Esophagus (tissue), 2 donors: ENCODE measurements around the gene HGF. TPM values are rescaled to one million over a fixed set of nuclear protein-coding genes. Genes with fewer than 3 reads are reported as not detected.
A peak's percentile ranks its signal among the peaks of the same experiment; 100 is the strongest.

Source experiments
- H3K27ac ChIP-seq, 2 donors: one replicate each; pipeline ENCODE4 v1.5.1; 2013; ENCODE audit warnings: low read depth in 2 of 2, mild to moderate bottlenecking in 2 of 2, inconsistent platforms in 1 of 2, low read length in 1 of 2, moderate library complexity in 1 of 2
- H3K27me3 ChIP-seq, 2 donors: one replicate each; pipeline ENCODE4 v1.6.1; 2013; ENCODE audit warnings: low read length in 2 of 2, control low read depth in 1 of 2, mild to moderate bottlenecking in 1 of 2; ENCODE audit not compliant: insufficient read depth in 2 of 2, control insufficient read depth in 1 of 2
- H3K36me3 ChIP-seq, 2 donors: one replicate each; pipeline ENCODE4 v1.6.1; 2013; ENCODE audit warnings: low read length in 1 of 2; ENCODE audit not compliant: control insufficient read depth in 2 of 2, insufficient read depth in 2 of 2
- H3K4me1 ChIP-seq, 2 donors: one replicate each; pipeline ENCODE4 v1.6.1; 2013; ENCODE audit warnings: low read length in 1 of 2; ENCODE audit not compliant: control insufficient read depth in 2 of 2, insufficient read depth in 2 of 2
- H3K4me3 ChIP-seq, 2 donors: one replicate each; pipeline ENCODE4 v1.5.1; 2013; ENCODE audit warnings: low read length in 2 of 2, mild to moderate bottlenecking in 2 of 2, low read depth in 1 of 2, moderate library complexity in 1 of 2
- H3K9me3 ChIP-seq, 2 donors: one replicate each; pipeline ENCODE4 v1.6.1; 2013; ENCODE audit warnings: mild to moderate bottlenecking in 2 of 2, low read depth in 1 of 2, low read length in 1 of 2, moderate library complexity in 1 of 2; ENCODE audit not compliant: control insufficient read depth in 2 of 2, insufficient read depth in 1 of 2
- WGBS, 2 donors: extraction: QIAGEN DNeasy Blood & Tissue Kit; methylation state at CpG; one replicate each; pipeline ENCODE4 v1.1.7; 2013; 5-methylcytosine and 5-hydroxymethylcytosine counted together
- polyA plus RNA-seq, 2 donors: library from polyadenylated mRNA; stranded (reverse); fragments of 200-250 nt; gene quantifications; one replicate each; pipeline ENCODE4 v1.2.3, GENCODE V29; 2013
- donor health status: healthy with polysubstance abuse.
- donor health status: Bipolar disorder and iron deficiency.

HGF gene
- polyA plus RNA-seq, 2 donors = 0.12 to 0.47 TPM

- no peaks in the 10 kb centered on the region for H3K36me3 ChIP-seq
- no peak overlapping the region for H3K4me3 ChIP-seq
- no peaks in the 10 kb centered on the region for H3K27me3 ChIP-seq
- no peaks in the 10 kb centered on the region for H3K4me1 ChIP-seq
- no peak overlapping the region for H3K27ac ChIP-seq
- H3K9me3 ChIP-seq = no peaks in the 10 kb centered on the region
- WGBS, 2 donors = 70 to 79% methylated on average over 5 of the region's 5 CpGs
Measured at GRCh38 chr7:81776948-81777630, 7.2 kb upstream of the HGF start.

DNA sequence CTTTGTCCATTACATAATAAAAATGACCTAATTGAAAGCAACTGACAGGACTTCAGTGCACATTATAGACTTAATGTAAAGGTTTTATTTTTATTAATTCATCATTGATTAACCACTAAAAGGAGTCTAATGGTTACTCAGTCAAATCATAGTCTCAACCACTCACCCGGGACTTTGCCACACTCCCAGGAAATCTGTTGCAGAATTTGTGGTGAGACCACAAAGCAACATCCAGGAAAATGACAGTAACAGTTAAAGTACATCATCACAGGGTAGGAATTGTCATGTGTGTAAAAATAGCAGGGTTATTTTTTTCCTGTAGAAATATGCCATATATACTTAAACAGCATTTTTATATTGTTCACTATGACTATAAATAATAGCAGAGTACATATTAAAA lies 6.3 kb upstream of the HGF start:
- no peaks in the 10 kb centered on the region for H3K9me3 ChIP-seq
- H3K36me3 ChIP-seq = no peaks in the 10 kb centered on the region
- H3K27me3 ChIP-seq = no peaks in the 10 kb centered on the region
- H3K4me3 ChIP-seq = no peak overlapping the region
- no peak overlapping the region for H3K27ac ChIP-seq
- WGBS, 2 donors = 79% methylated on average over 1 of the region's 1 CpG
- no peaks in the 10 kb centered on the region for H3K4me1 ChIP-seq

DNA sequence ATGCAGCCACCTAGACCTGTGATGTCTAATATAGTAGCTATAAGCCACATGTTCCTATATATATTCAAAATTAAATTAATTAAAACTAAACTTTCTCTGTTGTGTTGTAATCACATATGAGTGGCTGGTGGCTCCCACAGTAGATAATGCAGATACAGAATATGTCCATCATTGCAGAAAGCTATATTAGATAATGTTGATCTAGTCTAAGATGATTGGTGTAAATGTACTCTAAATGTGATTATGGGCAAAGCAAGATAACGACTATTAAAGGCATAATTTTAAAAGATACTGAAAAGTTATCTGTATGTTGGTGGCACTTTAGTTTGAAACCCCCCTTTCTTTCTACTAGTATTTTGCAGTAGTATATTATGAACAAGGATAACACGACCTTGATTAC lies 5.7 kb upstream of the HGF start:
- WGBS, 2 donors = 71 to 74% methylated on average over 2 of the region's 2 CpGs

GRCh38 chr7:81774551-81774950 lies 4.7 kb upstream of the HGF start:
- H3K9me3 ChIP-seq = no peaks in the 10 kb centered on the region
- no peaks in the 10 kb centered on the region for H3K36me3 ChIP-seq
- 72 to 75% methylated on average over 5 of the region's 5 CpGs for WGBS, 2 donors
- H3K27me3 ChIP-seq = no peaks in the 10 kb centered on the region
- no peak overlapping the region for H3K27ac ChIP-seq
- peaks cover 0 to 3% of the 10 kb centered on the region in 2 donors for H3K4me1 ChIP-seq
- H3K4me3 ChIP-seq = no peak overlapping the region

More for the DNA sequence above, 5.7 kb upstream of the HGF start:
- no peaks in the 10 kb centered on the region for H3K9me3 ChIP-seq
- peaks cover 0 to 3% of the 10 kb centered on the region in 2 donors for H3K4me1 ChIP-seq
- no peaks in the 10 kb centered on the region for H3K27me3 ChIP-seq
- no peak overlapping the region for H3K27ac ChIP-seq
- no peak overlapping the region for H3K4me3 ChIP-seq
- no peaks in the 10 kb centered on the region for H3K36me3 ChIP-seq

DNA sequence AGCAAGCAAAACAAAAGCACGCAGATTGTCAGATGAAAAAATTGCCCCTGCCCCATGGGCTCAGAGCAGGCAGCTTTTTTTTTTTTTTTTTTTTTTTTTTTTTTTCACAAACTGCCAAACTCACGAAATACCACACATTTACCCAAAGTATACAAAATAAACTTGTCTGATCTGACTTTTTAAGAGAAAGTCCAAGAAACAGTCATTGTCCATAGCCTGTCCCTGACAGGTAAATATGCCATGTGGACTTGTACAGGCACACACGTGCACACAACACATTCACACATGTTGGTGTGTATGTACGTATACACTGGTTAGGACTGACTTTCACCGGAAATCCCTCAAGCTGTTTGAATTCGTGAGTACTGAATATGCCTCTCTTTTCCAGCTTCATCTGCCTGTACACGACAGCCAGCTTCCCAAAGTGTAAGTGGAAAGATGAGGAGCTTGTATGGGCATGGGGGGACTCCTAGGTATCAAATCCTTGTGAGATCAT lies 929 bp upstream of the HGF start:
- H3K27ac ChIP-seq = no peak overlapping the region

DNA sequence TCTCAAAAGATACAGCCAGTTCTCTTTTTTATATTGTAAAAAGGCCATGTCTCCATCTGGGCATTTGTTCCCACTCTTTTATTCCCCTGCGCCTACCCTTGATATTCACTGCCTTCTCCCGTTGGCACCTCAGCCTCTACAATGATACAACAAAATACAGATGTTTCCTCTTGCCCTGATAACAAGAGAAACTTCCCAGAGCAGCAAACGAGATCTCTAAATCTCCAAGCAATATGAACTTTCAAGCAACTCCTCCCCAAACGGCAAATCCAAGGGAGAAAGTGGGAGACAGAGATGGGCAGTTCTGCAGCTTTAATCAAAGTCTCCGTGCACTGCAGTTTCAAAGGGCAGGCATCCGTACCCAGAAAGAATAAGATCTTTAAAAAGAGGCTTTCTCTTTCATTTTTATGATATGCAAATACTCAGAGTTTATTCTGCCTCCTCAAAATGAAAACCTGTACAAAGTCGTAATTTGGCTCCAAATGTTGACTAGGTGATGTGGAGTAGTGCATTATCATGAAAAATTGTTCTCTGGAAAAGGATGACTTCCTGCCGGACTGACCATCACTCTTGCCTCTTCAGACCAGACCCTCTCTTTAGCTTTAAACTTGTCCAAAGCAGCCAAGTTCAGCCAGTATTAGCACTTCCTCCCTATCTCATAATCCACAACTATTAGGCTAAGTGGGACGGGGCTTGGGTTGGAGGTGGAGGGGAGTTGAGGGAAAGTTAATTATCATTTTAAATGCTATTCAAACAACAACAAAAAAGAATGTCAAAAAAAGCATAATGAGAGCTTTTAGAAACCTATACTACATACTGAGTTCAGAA lies 682 bp downstream of the HGF start:
- Histone ChIP-seq H3K27ac (no peak overlapping the region), H3K27me3 (no peaks in the 10 kb centered on the region), H3K4me1 (peaks cover 0 to 3% of the 10 kb centered on the region in 2 donors), H3K36me3 (no peaks in the 10 kb centered on the region), H3K9me3 (no peaks in the 10 kb centered on the region), H3K4me3 (peak overlapping the region; percentile 5 to 31)
- 34 to 39% methylated on average over 9 of the region's 9 CpGs for WGBS, 2 donors

More for the DNA sequence above, 929 bp upstream of the HGF start:
- Histone ChIP-seq H3K4me3 (no peak overlapping the region), H3K27me3 (no peaks in the 10 kb centered on the region), H3K36me3 (no peaks in the 10 kb centered on the region), H3K9me3 (no peaks in the 10 kb centered on the region), H3K4me1 (peaks cover 0 to 3% of the 10 kb centered on the region in 2 donors)
- WGBS, 2 donors = 39 to 57% methylated on average over 7 of the region's 7 CpGs

DNA sequence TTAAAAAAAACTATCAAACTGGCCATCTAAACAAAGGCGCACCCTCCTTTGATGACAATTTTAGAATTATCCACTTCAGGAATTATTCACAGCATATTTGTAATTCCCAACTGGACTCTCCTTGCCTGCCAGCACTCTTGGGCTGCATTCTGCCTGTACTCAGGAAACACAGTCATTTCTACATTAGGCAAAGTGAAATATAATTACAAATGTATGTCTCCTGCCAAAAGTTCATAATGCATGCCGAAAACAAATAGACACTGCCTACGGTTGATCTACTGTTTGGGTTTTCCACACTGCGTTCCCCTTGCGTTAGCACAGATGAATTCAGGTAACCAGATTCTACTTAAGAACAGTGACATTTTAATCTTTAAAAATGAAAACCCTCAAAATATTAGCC lies 1.9 kb downstream of the HGF start:
- no peak overlapping the region for H3K27ac ChIP-seq
- H3K9me3 ChIP-seq = no peaks in the 10 kb centered on the region
- WGBS, 2 donors = 41 to 61% methylated on average over 5 of the region's 5 CpGs
- no peaks in the 10 kb centered on the region for H3K36me3 ChIP-seq
- no peaks in the 10 kb centered on the region for H3K27me3 ChIP-seq
- H3K4me3 ChIP-seq = no peak overlapping the region
- H3K4me1 ChIP-seq = peaks cover 0 to 3% of the 10 kb centered on the region in 2 donors

GRCh38 chr7:81761821-81762220 lies 8.0 kb downstream of the HGF start:
- H3K4me3 ChIP-seq = no peak overlapping the region
- no peaks in the 10 kb centered on the region for H3K9me3 ChIP-seq
- H3K4me1 ChIP-seq = no peaks in the 10 kb centered on the region
- no peaks in the 10 kb centered on the region for H3K36me3 ChIP-seq
- H3K27me3 ChIP-seq = no peaks in the 10 kb centered on the region
- WGBS, 2 donors = 88 to 89% methylated on average over 2 of the region's 2 CpGs
- no peak overlapping the region for H3K27ac ChIP-seq

DNA sequence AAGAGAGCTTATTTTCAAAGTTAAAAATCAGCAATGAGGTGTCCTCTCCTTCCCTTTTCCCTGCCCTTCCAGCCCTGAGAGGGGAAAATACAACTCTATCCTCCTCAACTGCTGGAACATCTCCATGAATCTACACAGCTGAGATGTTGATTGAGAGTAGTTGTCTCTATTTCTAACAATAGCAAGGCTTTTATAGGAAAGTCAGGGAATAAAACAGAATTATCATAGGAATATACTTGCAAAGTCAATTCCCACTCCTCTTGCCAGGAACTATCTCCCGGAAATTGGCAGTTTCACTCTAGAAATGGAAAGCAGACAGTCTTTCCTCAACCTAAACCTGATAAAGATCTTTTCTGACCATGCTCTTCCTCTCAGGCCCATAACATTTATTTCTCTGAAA lies 8.8 kb downstream of the HGF start:
- WGBS, 2 donors = 79 to 81% methylated on average over 1 of the region's 1 CpG
- Histone ChIP-seq H3K27me3 (no peaks in the 10 kb centered on the region), H3K27ac (no peak overlapping the region), H3K4me3 (no peak overlapping the region), H3K36me3 (no peaks in the 10 kb centered on the region), H3K9me3 (no peaks in the 10 kb centered on the region), H3K4me1 (no peaks in the 10 kb centered on the region)
